Islet precursor cell (in vitro differentiated cells): ENCODE results near the gene IMPACT.

Source experiments
- DNase-seq: peaks from one replicate; pipeline ENCODE4 v3.0.0-alpha.2; 2018

Gene IMPACT, protein sequence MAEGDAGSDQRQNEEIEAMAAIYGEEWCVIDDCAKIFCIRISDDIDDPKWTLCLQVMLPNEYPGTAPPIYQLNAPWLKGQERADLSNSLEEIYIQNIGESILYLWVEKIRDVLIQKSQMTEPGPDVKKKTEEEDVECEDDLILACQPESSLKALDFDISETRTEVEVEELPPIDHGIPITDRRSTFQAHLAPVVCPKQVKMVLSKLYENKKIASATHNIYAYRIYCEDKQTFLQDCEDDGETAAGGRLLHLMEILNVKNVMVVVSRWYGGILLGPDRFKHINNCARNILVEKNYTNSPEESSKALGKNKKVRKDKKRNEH

DNA sequence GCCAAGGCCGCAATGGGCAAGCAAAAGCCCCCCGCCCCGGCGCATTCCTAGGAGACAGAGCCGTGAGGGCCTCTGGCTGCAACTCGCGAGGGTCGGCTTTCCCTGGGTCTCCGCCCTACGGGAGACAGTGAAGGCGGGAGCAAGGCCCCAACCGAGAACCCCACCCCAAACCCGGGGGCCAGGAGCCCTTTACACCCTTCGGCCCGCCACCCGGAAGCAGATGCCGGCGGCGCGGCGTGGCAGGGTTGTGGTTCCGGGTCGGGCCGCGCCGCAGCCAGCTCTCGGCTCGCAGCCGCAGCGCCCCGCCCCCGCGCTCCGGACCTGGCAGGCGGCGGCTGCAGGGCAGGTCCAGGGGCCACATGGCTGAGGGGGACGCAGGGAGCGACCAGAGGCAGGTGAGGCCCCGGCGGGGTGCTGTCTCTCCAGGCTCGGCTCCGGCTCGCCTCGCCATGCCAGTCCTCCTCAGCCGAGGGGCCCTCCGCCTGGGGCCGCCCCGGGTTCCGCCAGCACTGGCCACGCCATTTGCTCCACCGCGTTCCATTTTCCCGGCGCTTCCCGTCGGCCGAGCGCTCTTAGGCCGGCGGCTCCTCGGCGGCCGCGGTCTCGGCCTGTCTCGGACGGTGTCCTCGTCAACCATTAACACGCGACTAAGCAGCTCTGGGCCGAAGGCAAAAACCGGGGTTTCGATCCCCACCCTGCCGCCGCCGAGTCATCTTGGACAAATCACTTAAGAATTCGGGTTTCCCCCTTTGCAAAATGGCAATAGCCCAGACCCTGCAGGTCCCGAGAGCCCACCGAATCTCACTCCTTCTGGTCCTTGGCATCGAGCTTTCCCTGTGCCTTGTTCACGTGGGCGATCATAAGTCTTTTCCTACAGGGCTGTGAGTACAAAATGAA lies at the start of gene IMPACT:
Gene IMPACT, plus strand, starts transcription at position 273 of the 897 bp plus-strand sequence. Its CDS starts 87 bp downstream, at position 360.
- DNase-seq: peak; percentile 94

DNA sequence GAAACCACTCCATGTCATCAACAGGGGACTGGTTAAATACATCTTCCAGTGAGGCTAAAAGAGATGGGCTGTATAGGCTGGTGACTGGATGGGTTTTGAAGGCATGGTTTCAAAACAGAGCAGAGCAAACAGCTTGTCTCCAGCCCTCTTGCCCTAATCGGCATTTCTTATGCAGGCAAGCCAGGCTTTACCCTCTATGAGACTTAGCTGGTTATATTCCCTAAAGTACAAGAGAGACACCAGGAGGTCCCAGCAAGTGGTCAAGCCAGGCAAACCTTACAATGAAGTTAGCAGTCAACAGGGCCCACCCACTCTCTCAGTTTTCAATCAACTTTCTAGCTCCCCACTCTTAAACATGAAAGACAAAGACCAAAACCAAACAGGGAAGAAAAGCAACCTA lies 47.9 kb upstream of the IMPACT start:
- no peak for DNase-seq

DNA sequence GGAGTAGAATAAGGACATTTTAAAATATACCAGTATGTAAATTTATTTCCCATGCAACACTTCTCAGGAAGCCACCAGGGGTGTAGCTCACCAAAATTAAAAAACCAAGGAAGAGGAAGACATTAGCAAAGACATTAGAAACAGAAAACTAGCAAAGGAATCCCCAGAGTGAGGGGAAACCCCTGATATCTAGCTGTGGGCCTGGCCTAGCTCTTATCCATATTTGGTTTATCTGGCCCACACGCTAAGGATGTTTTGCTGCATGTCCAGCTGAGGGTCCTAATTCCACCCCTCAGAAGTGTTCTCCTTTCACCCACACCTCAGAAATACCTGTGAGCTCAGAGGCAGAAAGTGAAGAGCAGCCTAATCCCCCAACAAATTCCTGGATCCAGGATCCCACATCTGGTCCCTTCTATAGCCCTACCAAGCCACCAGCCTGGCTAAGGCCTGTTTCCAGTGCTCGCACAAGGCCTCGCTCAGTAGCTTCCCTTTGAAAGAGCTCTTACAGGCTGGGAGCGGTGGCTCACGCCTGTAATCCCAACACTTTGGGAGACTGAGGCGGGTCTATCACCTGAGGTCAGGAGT lies 46.2 kb upstream of the IMPACT start:
- no peak for DNase-seq

DNA sequence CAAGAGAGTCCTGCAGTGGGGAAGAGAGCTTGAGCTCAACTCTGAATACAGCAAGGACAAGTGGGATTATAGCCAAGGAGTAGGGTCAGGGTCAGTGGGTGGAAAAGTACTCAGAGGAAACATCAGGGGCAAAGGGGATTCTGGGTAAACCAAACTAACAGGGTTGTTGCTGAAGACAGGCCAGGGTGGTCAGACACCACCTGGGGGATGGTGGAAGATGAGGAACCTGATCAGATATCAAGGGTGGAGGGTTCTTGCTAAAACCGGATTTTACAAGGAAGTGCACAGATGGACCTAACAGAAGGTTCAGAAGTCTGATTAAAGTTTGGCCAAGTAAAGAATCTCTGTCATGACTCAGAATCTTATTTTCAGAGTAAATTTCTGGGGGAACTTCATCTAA lies 45.3 kb upstream of the IMPACT start:
- no peak for DNase-seq

DNA sequence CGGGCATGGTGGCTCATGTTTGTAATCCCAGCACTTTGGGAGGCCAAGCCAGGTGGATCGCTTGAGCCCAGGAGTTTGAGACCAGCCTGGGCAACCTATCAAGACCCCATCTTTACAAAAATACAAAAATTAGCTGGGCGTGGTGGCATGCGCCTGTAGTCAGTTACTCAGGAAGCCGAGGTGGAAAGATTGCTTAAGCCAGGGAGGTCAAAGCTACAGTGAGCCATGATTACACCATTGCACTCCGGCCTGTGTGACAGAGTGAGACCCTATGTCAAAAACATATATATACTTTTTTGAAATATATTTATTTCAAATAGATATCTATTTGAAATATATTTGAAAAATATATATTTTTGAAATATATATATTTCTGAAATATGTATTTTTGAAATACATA lies 39.8 kb upstream of the IMPACT start:
- DNase-seq: no peak

DNA sequence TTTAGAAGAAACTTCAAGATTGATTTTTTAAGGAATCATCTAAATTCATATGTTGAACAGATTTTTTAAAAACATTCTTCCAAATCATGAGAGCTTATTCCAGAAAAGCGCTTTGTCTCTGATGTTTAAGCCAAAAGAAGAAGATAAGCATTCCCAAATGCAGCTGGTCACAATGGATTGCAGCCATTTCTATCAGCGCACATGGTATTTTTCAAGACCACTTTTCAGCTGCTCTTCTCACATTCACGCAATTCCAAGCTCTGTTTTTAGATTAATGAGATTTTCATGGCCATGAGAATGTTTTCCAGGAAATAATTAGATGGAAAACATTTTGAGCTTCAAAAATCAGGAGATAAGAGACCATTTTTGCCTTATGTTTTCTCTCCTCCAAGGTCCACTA lies 37.5 kb upstream of the IMPACT start:
- no peak for DNase-seq

DNA sequence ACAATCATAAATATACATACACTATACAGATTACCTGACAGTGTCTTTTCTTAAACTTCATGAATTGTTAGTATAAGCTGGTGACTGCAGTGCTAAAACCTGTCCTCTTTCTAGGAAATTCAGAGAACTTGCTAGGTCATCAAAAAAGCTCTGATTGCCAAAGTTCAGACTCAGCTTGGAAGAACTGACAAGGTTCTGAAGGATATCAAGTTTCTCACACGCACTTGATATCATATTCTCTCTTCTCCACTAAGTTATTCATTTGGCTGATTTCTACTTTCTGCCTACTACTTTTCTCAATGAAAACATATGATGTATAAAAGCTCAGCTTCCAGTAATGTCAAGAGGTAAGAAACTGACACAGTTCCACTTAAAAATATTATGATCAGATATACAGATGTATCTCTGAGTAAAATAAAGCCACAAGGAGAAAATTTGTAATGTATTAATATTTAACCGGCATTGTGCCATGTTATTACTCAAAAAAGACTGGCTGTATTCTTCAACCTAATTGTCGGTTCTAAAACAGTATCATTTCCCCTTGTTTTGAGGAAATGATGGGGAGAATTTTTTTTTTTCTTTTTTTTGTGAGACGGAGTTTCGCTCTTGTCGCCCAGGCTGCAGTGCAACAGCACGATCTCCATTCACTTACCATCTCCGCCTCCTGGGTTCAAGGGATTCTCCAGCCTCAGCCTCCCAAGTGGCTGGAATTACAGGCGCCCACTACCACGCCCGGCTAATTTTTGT lies 31.2 kb upstream of the IMPACT start:
- DNase-seq: no peak

DNA sequence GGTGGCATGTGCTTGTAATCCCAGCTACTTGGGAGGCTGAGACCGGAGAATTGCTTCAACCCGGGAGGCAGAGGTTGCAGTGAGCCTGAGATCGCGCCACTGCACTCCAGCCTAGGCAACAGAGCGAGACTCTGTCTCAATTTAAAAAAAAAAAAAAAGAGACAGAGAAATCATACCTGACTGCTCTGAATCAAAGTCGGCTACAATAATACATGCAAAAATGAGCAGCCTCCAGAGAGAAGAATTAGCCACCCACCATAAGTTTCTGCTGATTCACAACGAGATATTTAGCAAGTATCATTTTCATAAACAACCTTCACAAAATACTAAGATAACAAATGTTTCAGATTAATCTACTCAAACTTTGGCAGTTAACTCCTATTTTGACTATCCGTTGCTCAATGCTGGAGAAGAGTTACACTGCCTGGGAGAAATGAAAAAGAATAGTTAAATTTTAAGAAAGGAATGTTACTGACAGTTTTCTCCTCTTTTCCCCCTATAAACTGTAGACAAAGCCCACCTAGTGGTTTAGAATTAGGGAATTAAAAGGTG lies 30.3 kb upstream of the IMPACT start:
- DNase-seq: no peak

DNA sequence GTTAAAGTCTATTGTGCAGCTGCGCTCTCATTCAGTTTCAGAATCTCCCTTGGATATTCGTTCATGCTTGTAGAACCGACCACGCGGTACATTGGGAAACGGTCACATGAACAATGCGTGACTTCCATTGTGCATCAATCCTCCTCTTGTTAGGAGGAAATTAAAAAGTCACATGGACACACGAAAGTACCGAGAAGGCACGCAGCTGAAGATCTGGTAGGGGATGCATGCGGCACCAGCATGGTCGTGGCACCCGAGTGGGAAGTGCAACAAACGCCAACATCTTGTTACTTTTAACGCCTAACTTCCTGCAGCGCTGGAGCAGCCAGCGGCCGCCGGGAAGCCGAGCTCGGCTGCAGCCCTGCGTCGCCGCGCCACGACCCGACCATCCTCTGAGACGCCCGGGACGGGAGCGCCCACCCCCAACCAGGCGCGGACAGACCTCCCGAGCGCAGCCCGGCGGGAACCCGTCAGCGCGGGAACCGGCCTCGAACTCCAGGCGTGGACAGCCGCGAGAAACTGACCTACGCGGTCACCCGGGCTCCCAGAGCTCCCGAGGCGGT lies 29.3 kb upstream of the IMPACT start:
- no peak for DNase-seq

DNA sequence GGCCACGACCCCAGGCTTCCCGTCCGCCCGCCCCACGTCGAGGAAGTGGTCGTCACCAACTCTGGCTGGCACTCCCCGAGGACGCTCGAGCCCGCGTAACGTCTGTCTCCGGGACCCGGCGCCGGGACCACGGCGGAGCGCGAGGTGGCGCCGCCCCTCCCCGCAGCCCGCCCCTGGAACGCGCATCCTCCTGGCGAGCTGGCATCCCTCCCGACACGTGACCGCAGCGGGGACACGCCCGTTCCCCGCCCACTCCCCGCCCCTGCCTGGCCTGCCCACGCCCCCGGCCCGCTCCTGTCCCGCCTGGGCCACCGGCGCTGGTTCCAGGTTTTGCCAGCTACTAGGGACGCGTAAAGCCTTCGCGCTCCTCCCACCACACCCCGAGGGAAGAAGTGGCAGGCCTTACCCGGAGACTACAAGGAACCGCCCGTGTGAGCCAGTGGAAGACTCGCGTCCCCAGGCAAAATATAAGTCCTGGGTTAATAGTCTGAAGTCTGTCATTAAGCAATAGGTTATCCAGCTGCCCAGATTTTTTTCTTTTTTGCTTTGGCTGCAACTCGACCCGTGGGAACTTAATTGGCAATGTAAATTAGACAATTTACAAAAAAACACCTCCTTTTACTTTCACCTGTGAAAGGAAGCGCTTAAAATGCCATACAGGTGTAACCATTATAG lies 28.6 kb upstream of the IMPACT start, which contains the start of gene OSBPL1A:
Gene OSBPL1A, minus strand, starts transcription at position 131 of the 675 bp plus-strand sequence. CDS start 20,291 bp downstream, outside the sequence.
- peak; percentile 99 for DNase-seq

DNA sequence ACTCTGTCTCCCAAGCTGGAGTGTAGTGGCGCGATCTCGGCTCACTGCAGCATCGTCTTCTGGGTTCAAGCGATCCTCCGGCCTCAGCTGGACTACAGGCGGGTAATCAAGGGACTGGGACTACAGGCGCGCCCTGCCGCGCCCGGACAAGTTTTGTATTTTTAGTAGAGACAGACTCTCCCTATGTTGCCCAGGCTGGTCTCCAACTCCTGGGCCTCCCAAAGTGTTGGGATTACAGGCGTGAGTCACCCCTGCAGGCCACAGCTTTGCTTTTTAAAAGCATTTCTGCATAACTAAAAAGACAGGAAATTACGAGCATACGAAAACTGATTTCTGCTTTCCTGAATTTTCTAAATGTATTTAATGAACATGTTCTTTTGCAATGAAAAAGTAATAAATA lies 27.9 kb upstream of the IMPACT start:
- DNase-seq: peak; percentile 88

DNA sequence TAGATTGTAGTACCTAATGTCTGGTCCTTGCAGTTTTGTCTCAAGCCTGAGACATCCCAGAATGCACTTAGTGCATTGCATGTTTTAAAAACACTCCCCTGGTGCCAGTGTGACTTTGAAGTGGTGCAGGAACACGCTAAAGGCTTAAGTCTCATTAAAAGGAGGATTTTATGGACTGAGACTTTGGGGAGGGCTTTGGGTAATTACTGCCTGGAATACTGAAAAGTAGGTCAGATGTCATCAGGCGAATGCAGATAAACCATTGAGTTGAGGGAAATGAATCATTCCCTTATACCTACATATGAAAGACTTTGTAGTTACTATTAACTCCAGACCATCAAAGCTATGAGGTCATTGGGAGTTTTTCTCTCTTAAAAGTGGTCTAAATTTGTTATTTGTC lies 25.9 kb upstream of the IMPACT start:
- peak; percentile 84 for DNase-seq

DNA sequence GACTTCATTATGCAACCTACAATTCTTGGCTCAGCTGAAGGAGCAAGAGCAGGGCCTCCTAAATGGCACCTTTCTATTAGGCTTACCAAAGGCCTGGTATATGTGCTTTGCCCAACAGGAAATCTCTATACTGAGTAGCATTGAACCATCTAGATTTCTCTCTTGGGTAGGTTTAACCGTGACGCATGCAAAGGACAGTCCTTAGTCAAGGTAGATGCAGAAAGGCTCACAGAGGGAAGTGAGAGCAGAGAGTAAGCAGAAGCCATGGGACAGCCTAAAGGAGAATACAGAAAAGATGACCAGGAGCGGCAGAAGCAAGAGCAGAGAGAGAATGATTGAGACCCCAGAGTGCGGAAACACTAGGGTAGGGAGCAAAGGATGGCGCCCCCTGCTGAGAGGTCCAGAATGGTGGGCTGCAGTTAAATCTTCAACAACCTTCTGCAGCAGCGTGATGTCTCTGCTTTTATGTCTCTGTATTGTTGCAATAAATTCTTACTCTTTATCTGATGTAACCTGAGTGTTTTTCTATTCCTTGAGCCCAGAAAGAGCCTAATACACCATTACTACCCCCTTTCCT lies 24.2 kb upstream of the IMPACT start:
- no peak for DNase-seq

DNA sequence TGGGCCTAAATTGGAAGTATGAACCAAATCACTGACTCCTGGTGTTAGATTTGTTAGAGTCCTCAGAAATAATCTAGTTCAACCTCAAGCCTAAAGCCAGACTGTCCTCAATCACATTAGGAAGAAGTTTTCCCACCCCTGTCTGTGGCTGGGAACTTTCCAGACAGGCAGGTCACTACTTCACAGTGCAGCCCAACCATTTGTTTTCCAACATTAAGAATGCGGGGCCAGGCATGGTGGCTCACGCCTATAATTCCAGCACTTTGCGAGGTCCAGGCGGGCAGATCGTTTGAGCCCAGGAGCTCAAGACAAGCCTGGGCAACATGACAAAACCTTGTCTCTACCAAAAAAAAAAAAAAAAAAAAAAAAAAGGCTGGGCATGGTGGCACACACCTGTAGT lies 23.4 kb upstream of the IMPACT start:
- DNase-seq: no peak

DNA sequence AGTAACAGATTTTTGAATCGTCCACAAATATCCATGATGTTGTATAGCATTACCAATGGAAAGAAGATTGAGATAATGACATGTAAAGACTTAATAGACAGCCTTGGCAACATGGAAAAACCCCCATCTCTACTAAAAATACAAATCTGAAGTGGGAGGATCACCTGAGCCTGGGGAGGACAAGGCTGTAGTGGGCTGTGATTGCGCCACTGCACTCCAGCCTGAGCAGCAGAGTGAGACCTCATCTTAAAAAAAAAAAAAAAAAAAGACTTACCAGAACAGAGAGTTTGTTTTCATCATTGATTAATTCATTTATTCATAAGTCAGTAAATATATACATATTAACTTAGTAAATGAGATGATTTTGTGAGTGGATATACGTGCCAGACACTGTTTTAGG lies 21.9 kb upstream of the IMPACT start:
- no peak for DNase-seq

DNA sequence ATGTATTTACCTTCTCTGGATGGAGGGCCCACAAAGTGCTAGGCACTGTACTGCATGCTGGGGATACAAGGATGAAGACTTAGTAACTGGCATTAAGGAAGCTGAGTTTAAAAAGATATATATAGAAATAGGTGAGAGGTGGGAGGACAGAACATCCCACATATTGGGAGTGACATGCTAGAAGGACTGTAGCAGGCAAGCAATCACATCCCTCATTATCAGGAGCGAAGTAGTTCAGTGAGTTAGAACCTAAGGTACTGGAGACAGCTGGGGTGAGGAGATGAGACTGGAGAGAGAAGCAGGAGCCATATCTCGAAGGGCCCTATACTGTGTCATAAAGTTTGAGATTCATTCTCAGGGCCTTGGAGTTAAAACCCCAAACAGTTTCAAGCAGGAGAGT lies 18.0 kb upstream of the IMPACT start:
- no peak for DNase-seq

DNA sequence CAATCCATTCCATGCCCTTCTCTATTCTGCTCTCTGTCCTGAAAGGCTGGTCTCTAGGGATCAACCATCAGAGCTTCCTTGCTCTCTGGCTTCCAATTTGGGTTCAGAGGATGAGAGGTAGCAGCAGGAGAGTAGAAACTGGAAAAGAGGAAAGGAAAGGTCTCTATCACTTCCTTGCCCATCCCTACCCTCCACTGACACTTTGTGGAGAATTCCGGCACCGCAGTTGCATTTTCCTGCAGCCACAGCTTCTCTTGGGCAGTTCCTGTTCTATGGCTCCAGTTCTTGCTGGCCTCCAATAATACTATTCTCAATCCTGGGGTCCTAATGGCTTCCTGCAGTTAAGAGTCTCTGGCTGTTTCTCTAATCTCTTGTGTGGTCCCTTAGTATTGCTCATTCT lies 13.3 kb upstream of the IMPACT start:
- peak; percentile 64 for DNase-seq

DNA sequence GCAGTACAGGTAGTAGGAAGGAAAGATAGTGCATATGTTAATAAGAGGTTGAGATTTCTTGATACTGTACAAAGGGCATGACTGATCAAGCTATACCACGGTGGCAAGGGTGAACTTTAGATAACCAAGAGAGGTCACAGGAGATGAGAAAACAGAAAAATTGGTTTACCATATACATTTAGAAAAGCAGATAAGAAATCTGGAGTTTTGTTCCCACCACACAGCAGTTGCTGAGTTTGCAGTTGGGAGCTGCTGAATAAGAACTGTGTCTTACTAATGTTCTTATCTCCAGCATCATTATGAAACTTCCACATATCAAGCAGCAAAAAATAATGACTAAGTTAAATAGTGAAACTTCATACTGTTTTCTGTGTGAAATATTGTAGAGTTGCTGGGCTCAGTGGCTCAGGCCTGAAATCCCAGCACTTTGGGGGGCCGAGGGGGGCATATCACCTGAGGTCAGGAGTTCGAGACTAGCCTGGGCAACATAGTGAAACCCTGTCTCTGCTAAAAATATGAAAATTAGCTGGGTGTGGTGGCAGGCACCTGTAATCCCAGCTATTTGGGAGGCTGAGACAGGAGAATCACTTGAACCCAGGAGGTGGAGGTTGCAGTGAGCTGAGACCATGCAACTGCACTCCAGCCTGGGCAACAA lies 12.0 kb upstream of the IMPACT start:
- DNase-seq: no peak

DNA sequence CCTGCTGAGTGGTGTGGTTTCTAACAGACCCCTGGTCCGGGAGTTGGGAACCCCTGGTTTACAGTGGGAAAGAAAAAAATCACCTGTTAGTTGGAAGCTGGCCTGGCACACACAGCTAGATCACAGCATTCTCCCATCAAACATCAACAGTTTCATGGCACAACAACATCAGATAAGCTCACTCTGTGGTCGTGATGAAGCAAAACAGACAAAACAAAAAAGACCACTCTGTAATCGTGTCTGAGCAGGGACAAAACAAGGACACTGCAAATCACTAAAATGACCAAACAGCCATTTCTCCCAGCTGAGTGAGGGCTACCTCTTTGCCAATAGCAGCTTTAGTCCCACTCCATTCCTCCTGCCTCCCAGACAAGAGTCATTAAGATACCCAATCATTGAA lies 9.0 kb upstream of the IMPACT start:
- no peak for DNase-seq

DNA sequence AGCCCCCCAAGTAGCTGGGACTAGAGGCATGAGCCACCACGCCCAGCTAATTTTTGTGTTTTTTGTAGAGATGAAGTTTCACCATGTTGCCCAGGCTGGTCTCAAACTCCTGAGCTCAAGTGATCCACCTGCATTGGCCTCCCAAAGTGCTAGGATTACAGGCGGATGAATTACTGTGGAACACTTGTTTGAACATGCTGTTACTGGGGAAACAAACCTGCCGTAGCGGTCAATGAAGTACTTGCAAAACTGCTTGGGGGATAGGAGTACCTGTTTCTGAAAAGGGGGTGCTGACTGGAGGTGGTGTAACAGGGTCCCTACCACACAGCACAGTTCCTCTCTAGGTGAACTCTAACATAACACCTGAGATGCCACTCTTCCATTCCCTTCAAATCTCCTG lies 5.9 kb upstream of the IMPACT start:
- no peak for DNase-seq

DNA sequence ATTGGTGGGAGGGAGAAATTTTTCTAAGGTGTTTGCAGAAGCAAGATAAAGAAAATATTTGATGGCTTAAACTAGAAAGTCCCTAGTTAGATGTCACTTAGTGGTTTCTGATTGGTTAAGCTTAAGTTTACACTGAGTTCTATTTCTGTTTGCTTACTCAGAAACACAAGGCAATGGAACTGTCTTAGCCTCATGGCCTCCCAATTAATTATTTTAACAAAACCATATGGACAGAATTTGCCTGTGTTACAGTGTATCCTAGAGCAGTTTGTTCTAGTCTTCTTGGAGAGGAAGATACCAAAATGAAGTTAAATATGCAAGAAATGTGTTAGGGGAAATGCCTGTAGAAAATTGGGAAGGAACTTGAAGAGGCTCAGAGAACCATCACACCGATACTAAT lies 4.6 kb upstream of the IMPACT start:
- no peak for DNase-seq
